H9 (cell line): ENCODE measurements around the gene CTPS1. TPM values are rescaled to one million over a fixed set of nuclear protein-coding genes. Genes with fewer than 3 reads are reported as not detected.

ENCODE experiments used
- DNase-seq: peaks from one replicate; pipeline ENCODE4 v3.0.0-alpha.2; 2017
- H2AFZ ChIP-seq: one replicate; pipeline ENCODE4 v1.6.1; 2013; ENCODE audit warnings: mild to moderate bottlenecking, low read length, control low read depth, moderate library complexity
- H2AK5ac ChIP-seq: 2 replicates; pipeline ENCODE4 v1.6.1; 2013; ENCODE audit warnings: low read length, control low read depth, mixed read lengths; ENCODE audit not compliant: insufficient read length
- H2BK120ac ChIP-seq: one replicate; pipeline ENCODE4 v1.6.1; 2013; ENCODE audit warnings: low read depth, mild to moderate bottlenecking, low read length, control low read depth, inconsistent platforms; ENCODE audit not compliant: poor library complexity, severe bottlenecking
- H2BK12ac ChIP-seq: 2 replicates; pipeline ENCODE4 v1.6.1; 2013; ENCODE audit warnings: low read length, control low read depth, mixed read lengths, low read depth; ENCODE audit not compliant: insufficient read length
- H2BK15ac ChIP-seq: 2 replicates; pipeline ENCODE4 v1.6.1; 2013; ENCODE audit warnings: low read depth, low read length, control low read depth
- H2BK20ac ChIP-seq: one replicate; pipeline ENCODE4 v1.6.1; 2013; ENCODE audit warnings: low read depth, mild to moderate bottlenecking, low read length, control low read depth, inconsistent platforms; ENCODE audit not compliant: poor library complexity, severe bottlenecking
- H2BK5ac ChIP-seq: 2 replicates; pipeline ENCODE4 v1.6.1; 2013; ENCODE audit warnings: low read length, control low read depth, mixed read lengths; ENCODE audit not compliant: insufficient read length
- H3K14ac ChIP-seq: 2 replicates; pipeline ENCODE4 v1.6.1; 2013; ENCODE audit warnings: low read length, control low read depth; ENCODE audit not compliant: insufficient read depth
- H3K18ac ChIP-seq: 2 replicates; pipeline ENCODE4 v1.6.1; 2013; ENCODE audit warnings: low read depth, mild to moderate bottlenecking, mixed read lengths, low read length, control low read depth; ENCODE audit not compliant: insufficient read length
- H3K23ac ChIP-seq: 2 replicates; pipeline ENCODE4 v1.6.1; 2013; ENCODE audit warnings: low read length, control low read depth, mixed read lengths, low read depth; ENCODE audit not compliant: insufficient read length
- H3K23me2 ChIP-seq: 2 replicates; pipeline ENCODE4 v1.6.1; 2013; ENCODE audit warnings: low read depth, mild to moderate bottlenecking, mixed read lengths, low read length, control low read depth; ENCODE audit not compliant: insufficient read length, poor library complexity, severe bottlenecking
- H3K27ac ChIP-seq: 2 replicates; pipeline ENCODE4 v1.5.1; 2013; ENCODE audit warnings: low read length, control low read depth, mixed read lengths, low read depth; ENCODE audit not compliant: insufficient read length
- H3K27me3 ChIP-seq: 2 replicates; pipeline ENCODE4 v1.6.1; 2013; ENCODE audit warnings: low read length, control low read depth, inconsistent platforms; ENCODE audit not compliant: insufficient read depth
- H3K4ac ChIP-seq: 2 replicates; pipeline ENCODE4 v1.6.1; 2013; ENCODE audit warnings: low read depth, mild to moderate bottlenecking, control low read depth, inconsistent platforms, low read length, moderate library complexity
- H3K4me1 ChIP-seq: 2 replicates; pipeline ENCODE4 v1.6.1; 2013; ENCODE audit warnings: low read length, control low read depth, inconsistent platforms; ENCODE audit not compliant: insufficient read depth
- H3K4me2 ChIP-seq: 2 replicates; pipeline ENCODE4 v1.6.1; 2013; ENCODE audit warnings: low read length, control low read depth, mixed read lengths; ENCODE audit not compliant: insufficient read length, insufficient read depth
- H3K56ac ChIP-seq: 2 replicates; pipeline ENCODE4 v1.6.1; 2013; ENCODE audit warnings: low read depth, mild to moderate bottlenecking, mixed read lengths, low read length, control low read depth; ENCODE audit not compliant: insufficient read length
- H3K79me1 ChIP-seq: 2 replicates; pipeline ENCODE4 v1.6.1; 2013; ENCODE audit warnings: low read depth, mild to moderate bottlenecking, moderate library complexity, low read length, control low read depth, inconsistent platforms; ENCODE audit not compliant: insufficient read depth, poor library complexity, severe bottlenecking
- H3K79me2 ChIP-seq: 2 replicates; pipeline ENCODE4 v1.6.1; 2013; ENCODE audit warnings: low read length, control low read depth, inconsistent platforms; ENCODE audit not compliant: insufficient read depth
- H3K9ac ChIP-seq: 2 replicates; pipeline ENCODE4 v1.6.1; 2013; ENCODE audit warnings: low read length, control low read depth, mixed read lengths; ENCODE audit not compliant: insufficient read length; ENCODE audit errors: extremely low read depth
- H3K9me3 ChIP-seq: one replicate; pipeline ENCODE4 v1.6.1; 2013; ENCODE audit warnings: low read depth, low read length, inconsistent platforms; ENCODE audit not compliant: control insufficient read depth
- H3T11ph ChIP-seq: one replicate; pipeline ENCODE4 v1.6.1; 2013; ENCODE audit warnings: mild to moderate bottlenecking, low read length, control low read depth, inconsistent platforms
- H4K20me1 ChIP-seq: one replicate; pipeline ENCODE4 v1.6.1; 2013; ENCODE audit not compliant: control insufficient read depth, insufficient read length, insufficient read depth
- H4K5ac ChIP-seq: 2 replicates; pipeline ENCODE4 v1.6.1; 2013; ENCODE audit warnings: low read depth, mild to moderate bottlenecking, mixed read lengths, low read length, control low read depth; ENCODE audit not compliant: insufficient read length
- H4K8ac ChIP-seq: replicated peaks from 2 replicates; pipeline ENCODE4 v1.6.1; 2013; ENCODE audit warnings: low read length, control low read depth, mixed read lengths, low read depth; ENCODE audit not compliant: insufficient read length
- H4K91ac ChIP-seq: 2 replicates; pipeline ENCODE4 v1.6.1; 2013; ENCODE audit warnings: low read depth, mild to moderate bottlenecking, moderate library complexity, mixed read lengths, low read length, control low read depth; ENCODE audit not compliant: insufficient read length
- H3K27ac Mint-ChIP-seq, 3 experiments: 2 replicates in 2 of 3; 3 replicates in 1 of 3; pipeline ENCODE4 v1.8.0; 2020 to 2021; ENCODE audit warnings: mixed read lengths in 3 of 3, mild to moderate bottlenecking in 1 of 3, moderate library complexity in 1 of 3
- H3K27me3 Mint-ChIP-seq: 2 replicates; pipeline ENCODE4 v1.8.0; 2021; ENCODE audit warnings: low read depth, mild to moderate bottlenecking, moderate library complexity, mixed read lengths
- H3K36me3 Mint-ChIP-seq, 3 experiments: 2 replicates in 2 of 3; 3 replicates in 1 of 3; pipeline ENCODE4 v1.8.0; 2020 to 2021; ENCODE audit warnings: low read depth in 3 of 3, mixed read lengths in 3 of 3; ENCODE audit not compliant: insufficient read depth in 1 of 3
- H3K4me1 Mint-ChIP-seq, 2 experiments: 2 replicates each; pipeline ENCODE4 v1.8.0; 2020; ENCODE audit warnings: mixed read lengths in 2 of 2
- H3K4me3 Mint-ChIP-seq, 2 experiments: 2 replicates in 1 of 2; 3 replicates in 1 of 2; pipeline ENCODE4 v1.8.0; 2020 to 2021; ENCODE audit warnings: mild to moderate bottlenecking in 2 of 2, mixed read lengths in 2 of 2, moderate library complexity in 1 of 2
- H3K9me3 Mint-ChIP-seq, 2 experiments: 2 replicates in 1 of 2; 3 replicates in 1 of 2; pipeline ENCODE4 v1.8.0; 2020; ENCODE audit warnings: mild to moderate bottlenecking in 2 of 2, mixed read lengths in 2 of 2, moderate library complexity in 1 of 2
- WGBS: extraction: QIAGEN DNeasy Blood & Tissue Kit; methylation state at CpG from one replicate; pipeline ENCODE4 v1.1.7; 2013; ENCODE audit warnings: missing lambda C conversion rate, low lambda C conversion rate, mixed read lengths; ENCODE audit not compliant: insufficient read length; ENCODE audit errors: extremely low coverage; 5-methylcytosine and 5-hydroxymethylcytosine counted together
- total RNA-seq: library from RNA; stranded (reverse); gene quantifications from 2 replicates; pipeline ENCODE4 v1.2.1, GENCODE V29; 2021
- TF ChIP-seq, protein P1 (sequence below): fragments of 200-600 bp; sonication (generic); conservative IDR thresholded peaks from 3 replicates; pipeline ENCODE4 v1.8.0; 2021; ENCODE audit warnings: antibody characterized with exemption, mild to moderate bottlenecking

CTPS1 gene
- total RNA-seq, 1 experiment from 2014 or later = 105 TPM

DNA sequence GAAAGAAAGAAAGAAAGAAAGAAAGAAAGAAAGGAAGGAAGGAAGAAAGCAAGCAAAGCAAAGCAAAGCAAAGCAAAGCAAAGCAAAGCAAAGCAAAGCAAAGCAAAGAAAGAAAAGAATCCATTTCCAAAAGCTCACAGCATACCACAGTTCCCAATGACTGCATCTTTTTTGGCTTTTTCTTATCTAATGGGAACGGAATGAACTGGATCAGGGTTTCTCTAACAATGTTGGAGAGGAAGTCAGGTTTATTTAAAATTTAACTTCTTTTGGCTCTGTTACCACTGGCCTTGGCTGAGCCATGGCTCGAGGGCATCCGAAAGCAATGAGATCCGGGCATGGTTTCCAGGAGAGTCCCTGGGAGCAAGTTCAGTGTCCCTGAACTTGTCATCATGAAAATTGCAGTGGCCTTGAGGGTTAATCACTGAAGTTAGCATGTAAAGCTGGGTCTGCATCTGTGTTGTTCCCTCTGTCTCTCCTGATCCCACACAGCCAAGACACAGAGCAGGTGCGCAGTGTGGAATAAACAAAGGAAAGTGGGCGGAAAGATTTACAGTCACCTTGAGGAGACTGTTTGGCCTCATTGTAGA, 34.6 kb upstream of the CTPS1 start:
- H3K4me1 ChIP-seq = 0 out of 2 replicates have a peak, but pooled peaks cover 3% of the 10 kb centered on the region
- no peak overlapping the region for H2BK120ac ChIP-seq
- Mint-ChIP-seq H3K4me1 (peaks cover 7 to 10% of the 10 kb centered on the region in 2 experiments), H3K27ac (no peak overlapping the region), H3K4me3 (no peak overlapping the region), H3K9me3 (no peaks in the 10 kb centered on the region), H3K27me3 (no peaks in the 10 kb centered on the region), H3K36me3 (no peaks in the 10 kb centered on the region)
- no peak overlapping the region for H3K4me2 ChIP-seq
- H3K27ac ChIP-seq = no peak overlapping the region
- H3K4ac ChIP-seq = no peak overlapping the region
- no peak overlapping the region for H3K56ac ChIP-seq
- TF ChIP-seq, protein P1, sequence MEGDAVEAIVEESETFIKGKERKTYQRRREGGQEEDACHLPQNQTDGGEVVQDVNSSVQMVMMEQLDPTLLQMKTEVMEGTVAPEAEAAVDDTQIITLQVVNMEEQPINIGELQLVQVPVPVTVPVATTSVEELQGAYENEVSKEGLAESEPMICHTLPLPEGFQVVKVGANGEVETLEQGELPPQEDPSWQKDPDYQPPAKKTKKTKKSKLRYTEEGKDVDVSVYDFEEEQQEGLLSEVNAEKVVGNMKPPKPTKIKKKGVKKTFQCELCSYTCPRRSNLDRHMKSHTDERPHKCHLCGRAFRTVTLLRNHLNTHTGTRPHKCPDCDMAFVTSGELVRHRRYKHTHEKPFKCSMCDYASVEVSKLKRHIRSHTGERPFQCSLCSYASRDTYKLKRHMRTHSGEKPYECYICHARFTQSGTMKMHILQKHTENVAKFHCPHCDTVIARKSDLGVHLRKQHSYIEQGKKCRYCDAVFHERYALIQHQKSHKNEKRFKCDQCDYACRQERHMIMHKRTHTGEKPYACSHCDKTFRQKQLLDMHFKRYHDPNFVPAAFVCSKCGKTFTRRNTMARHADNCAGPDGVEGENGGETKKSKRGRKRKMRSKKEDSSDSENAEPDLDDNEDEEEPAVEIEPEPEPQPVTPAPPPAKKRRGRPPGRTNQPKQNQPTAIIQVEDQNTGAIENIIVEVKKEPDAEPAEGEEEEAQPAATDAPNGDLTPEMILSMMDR = no peak
- H3K79me2 ChIP-seq = no peaks in the 10 kb centered on the region
- no peak overlapping the region for H3K18ac ChIP-seq
- H3K27me3 ChIP-seq = no peaks in the 10 kb centered on the region
- no peak overlapping the region for H4K8ac ChIP-seq
- H2BK12ac ChIP-seq = no peak overlapping the region
- no peak overlapping the region for H3T11ph ChIP-seq
- DNase-seq = no peak
- H3K9ac ChIP-seq = no peak overlapping the region
- no peak overlapping the region for H2BK15ac ChIP-seq
- H3K79me1 ChIP-seq = no peaks in the 10 kb centered on the region
- no peak overlapping the region for H3K23ac ChIP-seq
- H4K5ac ChIP-seq = no peak overlapping the region
- H3K14ac ChIP-seq = no peak overlapping the region
- no peak overlapping the region for H2AFZ ChIP-seq
- H2BK5ac ChIP-seq = no peak overlapping the region
- H2AK5ac ChIP-seq = no peak overlapping the region
- WGBS = no CpG with 5 or more reads among the region's 6 CpGs
- H4K20me1 ChIP-seq = no peaks in the 10 kb centered on the region
- H3K9me3 ChIP-seq = no peaks in the 10 kb centered on the region
- H3K23me2 ChIP-seq = no peaks in the 10 kb centered on the region
- no peak overlapping the region for H4K91ac ChIP-seq
- no peak overlapping the region for H2BK20ac ChIP-seq
